ENCODE data around the gene NCKAP5.

NCKAP5 gene

GRCh38 chr2:133561045-133561852 is 7.0 kb downstream of the NCKAP5 start:
- no peak overlapping the region for H3K27ac Mint-ChIP-seq
- H3K4me3 Mint-ChIP-seq, result no peak overlapping the region
- no peaks in the 10 kb centered on the region for H3K27me3 Mint-ChIP-seq
- intact Hi-C loops (cut with micrococcal nuclease), result no loop called here
- H3K9me3 Mint-ChIP-seq, result no peaks in the 10 kb centered on the region
- H3K36me3 Mint-ChIP-seq (ENCODE audit: low read depth), result no peaks in the 10 kb centered on the region
- H3K4me1 Mint-ChIP-seq (ENCODE audit: low read depth), result no peaks in the 10 kb centered on the region

GRCh38 chr2:133557614-133558013 is 10.6 kb downstream of the NCKAP5 start:
- no peak overlapping the region for H3K4me3 Mint-ChIP-seq
- H3K27ac Mint-ChIP-seq, result no peak overlapping the region
- no peaks in the 10 kb centered on the region for H3K9me3 Mint-ChIP-seq
- no peaks in the 10 kb centered on the region for H3K36me3 Mint-ChIP-seq (ENCODE audit: low read depth)
- H3K4me1 Mint-ChIP-seq (ENCODE audit: low read depth), result no peaks in the 10 kb centered on the region
- H3K27me3 Mint-ChIP-seq, result no peaks in the 10 kb centered on the region
- intact Hi-C loops (cut with micrococcal nuclease), result no loop called here

- Mint-ChIP-seq H3K27ac (no peak overlapping the region), H3K4me1 (ENCODE audit: low read depth) (no peaks in the 10 kb centered on the region), H3K4me3 (no peak overlapping the region), H3K36me3 (ENCODE audit: low read depth) (no peaks in the 10 kb centered on the region), H3K9me3 (no peaks in the 10 kb centered on the region), H3K27me3 (no peaks in the 10 kb centered on the region)
- intact Hi-C loops (cut with micrococcal nuclease), result no loop called here
These were observed 14.3 kb downstream of the NCKAP5 start for GRCh38 chr2:133553838-133554408.

- no peaks in the 10 kb centered on the region for H3K4me1 Mint-ChIP-seq (ENCODE audit: low read depth)
- no peaks in the 10 kb centered on the region for H3K27me3 Mint-ChIP-seq
- H3K36me3 Mint-ChIP-seq (ENCODE audit: low read depth), result no peaks in the 10 kb centered on the region
- no peak overlapping the region for H3K27ac Mint-ChIP-seq
- H3K4me3 Mint-ChIP-seq, result no peak overlapping the region
- no peaks in the 10 kb centered on the region for H3K9me3 Mint-ChIP-seq
- intact Hi-C loops (cut with micrococcal nuclease), result no loop called here
These were observed 15.0 kb downstream of the NCKAP5 start for GRCh38 chr2:133553251-133553650.

- Mint-ChIP-seq H3K9me3 (no peaks in the 10 kb centered on the region), H3K27me3 (no peaks in the 10 kb centered on the region), H3K4me1 (ENCODE audit: low read depth) (no peaks in the 10 kb centered on the region), H3K36me3 (ENCODE audit: low read depth) (no peaks in the 10 kb centered on the region), H3K27ac (no peak overlapping the region), H3K4me3 (no peak overlapping the region)
- intact Hi-C loops (cut with micrococcal nuclease), result no loop called here
These were observed 15.4 kb downstream of the NCKAP5 start for GRCh38 chr2:133552821-133553220.

GRCh38 chr2:133541797-133542196 is 26.5 kb downstream of the NCKAP5 start:
- Mint-ChIP-seq H3K4me1 (ENCODE audit: low read depth) (no peaks in the 10 kb centered on the region), H3K27me3 (no peaks in the 10 kb centered on the region), H3K4me3 (no peak overlapping the region), H3K27ac (no peak overlapping the region), H3K9me3 (peaks cover 12% of the 10 kb centered on the region), H3K36me3 (ENCODE audit: low read depth) (no peaks in the 10 kb centered on the region)
- intact Hi-C loops (cut with micrococcal nuclease), result no loop called here

GRCh38 chr2:133541376-133541775 is 26.9 kb downstream of the NCKAP5 start:
- Mint-ChIP-seq H3K27ac (no peak overlapping the region), H3K27me3 (no peaks in the 10 kb centered on the region), H3K4me1 (ENCODE audit: low read depth) (no peaks in the 10 kb centered on the region), H3K36me3 (ENCODE audit: low read depth) (no peaks in the 10 kb centered on the region), H3K4me3 (no peak overlapping the region), H3K9me3 (peaks cover 8% of the 10 kb centered on the region)
- intact Hi-C loops (cut with micrococcal nuclease), result no loop called here

GRCh38 chr2:133532919-133533318 is 35.3 kb downstream of the NCKAP5 start:
- Mint-ChIP-seq H3K27ac (no peak overlapping the region), H3K4me3 (no peak overlapping the region)
- intact Hi-C loops (cut with micrococcal nuclease), result no loop called here

GRCh38 chr2:133531382-133531781 is 36.9 kb downstream of the NCKAP5 start:
- H3K27ac Mint-ChIP-seq, result no peak overlapping the region
- H3K4me1 Mint-ChIP-seq (ENCODE audit: low read depth), result no peaks in the 10 kb centered on the region
- H3K27me3 Mint-ChIP-seq, result no peaks in the 10 kb centered on the region
- intact Hi-C loops (cut with micrococcal nuclease), result no loop called here
- no peaks in the 10 kb centered on the region for H3K9me3 Mint-ChIP-seq
- H3K36me3 Mint-ChIP-seq (ENCODE audit: low read depth), result no peaks in the 10 kb centered on the region
- no peak overlapping the region for H3K4me3 Mint-ChIP-seq

More at GRCh38 chr2:133532919-133533318, 35.3 kb downstream of the NCKAP5 start:
- Mint-ChIP-seq H3K4me1 (ENCODE audit: low read depth) (no peaks in the 10 kb centered on the region), H3K36me3 (ENCODE audit: low read depth) (no peaks in the 10 kb centered on the region), H3K27me3 (no peaks in the 10 kb centered on the region), H3K9me3 (no peaks in the 10 kb centered on the region)

- H3K4me1 Mint-ChIP-seq (ENCODE audit: low read depth), result no peaks in the 10 kb centered on the region
- H3K4me3 Mint-ChIP-seq, result no peak overlapping the region
- H3K27ac Mint-ChIP-seq, result no peak overlapping the region
- H3K27me3 Mint-ChIP-seq, result no peaks in the 10 kb centered on the region
- intact Hi-C loops (cut with micrococcal nuclease), result no loop called here
- H3K36me3 Mint-ChIP-seq (ENCODE audit: low read depth), result no peaks in the 10 kb centered on the region
- no peaks in the 10 kb centered on the region for H3K9me3 Mint-ChIP-seq
These were observed 37.6 kb downstream of the NCKAP5 start for GRCh38 chr2:133530645-133531044.

- H3K27me3 Mint-ChIP-seq, result no peaks in the 10 kb centered on the region
- H3K4me1 Mint-ChIP-seq (ENCODE audit: low read depth), result no peaks in the 10 kb centered on the region
- no peaks in the 10 kb centered on the region for H3K36me3 Mint-ChIP-seq (ENCODE audit: low read depth)
- H3K27ac Mint-ChIP-seq, result no peak overlapping the region
- H3K9me3 Mint-ChIP-seq, result no peaks in the 10 kb centered on the region
- no peak overlapping the region for H3K4me3 Mint-ChIP-seq
- intact Hi-C loops (cut with micrococcal nuclease), result no loop called here
These were observed 41.5 kb downstream of the NCKAP5 start for GRCh38 chr2:133526530-133527300.

- Mint-ChIP-seq H3K27ac (no peak overlapping the region), H3K36me3 (ENCODE audit: low read depth) (no peaks in the 10 kb centered on the region), H3K27me3 (no peaks in the 10 kb centered on the region), H3K9me3 (no peaks in the 10 kb centered on the region), H3K4me1 (ENCODE audit: low read depth) (no peaks in the 10 kb centered on the region), H3K4me3 (no peak overlapping the region)
- intact Hi-C loops (cut with micrococcal nuclease), result no loop called here
These were observed 42.4 kb downstream of the NCKAP5 start for GRCh38 chr2:133525613-133526529.

- H3K27ac Mint-ChIP-seq, result no peak overlapping the region
- no peaks in the 10 kb centered on the region for H3K36me3 Mint-ChIP-seq (ENCODE audit: low read depth)
- no peaks in the 10 kb centered on the region for H3K4me1 Mint-ChIP-seq (ENCODE audit: low read depth)
- no peaks in the 10 kb centered on the region for H3K27me3 Mint-ChIP-seq
- intact Hi-C loops (cut with micrococcal nuclease), result no loop called here
- no peaks in the 10 kb centered on the region for H3K9me3 Mint-ChIP-seq
- H3K4me3 Mint-ChIP-seq, result no peak overlapping the region
These were observed 43.2 kb downstream of the NCKAP5 start for GRCh38 chr2:133525090-133525489.

Measured in dendritic cell treated with granulocyte-macrophage colony-stimulating factor and Interleukin-4, amounts not matched to agents 40 ng/mL and 50 ng/mL, for 4 days (primary cell).